T-helper 22 cell (primary cell): ENCODE measurements around the gene C3orf20.
"Not testable (repeated sequence)": the region's sequence is repeated elsewhere in the genome, so short reads cannot be mapped to it uniquely, and the experiment has no call there.

Experiments used
- DNase-seq: peaks from one replicate; pipeline ENCODE4 v3.0.0-alpha.2; 2020; ENCODE audit warnings: low read depth

C3orf20 gene

DNA sequence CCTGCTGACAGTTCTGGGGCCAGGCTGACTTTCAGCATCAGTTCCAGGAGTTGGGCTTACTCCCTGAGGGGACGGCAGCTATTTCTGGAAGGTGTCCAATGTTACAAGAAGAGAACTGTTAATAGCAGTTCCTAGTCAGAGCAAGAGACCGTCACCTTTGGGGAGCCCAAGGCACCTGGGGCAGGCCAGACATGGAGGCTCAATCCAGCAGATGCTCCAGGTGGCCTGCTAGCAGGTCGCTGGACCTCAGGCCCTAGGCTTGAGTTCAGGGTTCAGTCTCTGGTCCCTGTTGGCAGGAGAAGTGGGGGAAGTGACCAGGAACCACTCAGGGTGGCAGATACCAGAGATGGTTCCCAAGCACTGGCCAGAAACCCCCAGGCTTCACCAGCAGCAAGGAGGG is 25.9 kb downstream of the C3orf20 start:
- DNase-seq, result no peak

GRCh38 chr3:14701676-14702075 is 26.7 kb downstream of the C3orf20 start:
- DNase-seq, result no peak

GRCh38 chr3:14703128-14703750 is 28.3 kb downstream of the C3orf20 start:
- no peak for DNase-seq

DNA sequence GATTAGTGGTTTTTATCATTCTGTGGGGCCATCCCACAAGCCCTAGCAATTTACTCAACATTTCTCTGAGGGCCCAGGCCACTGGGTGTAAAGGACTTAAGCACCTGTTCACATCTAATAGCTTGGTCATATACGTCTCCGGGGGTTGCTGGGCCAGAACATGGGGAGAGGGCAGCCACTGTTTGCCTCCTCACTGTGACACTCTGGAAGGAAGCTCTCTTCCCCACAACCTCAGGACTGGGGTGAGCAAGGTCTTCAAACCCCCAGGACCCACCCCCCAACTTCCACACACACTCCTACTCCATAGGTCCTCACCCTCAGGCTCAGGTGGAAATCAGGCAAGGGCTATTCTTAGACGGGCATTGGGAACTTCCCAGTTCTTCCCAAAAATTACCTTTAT is 28.9 kb downstream of the C3orf20 start:
- no peak for DNase-seq

DNA sequence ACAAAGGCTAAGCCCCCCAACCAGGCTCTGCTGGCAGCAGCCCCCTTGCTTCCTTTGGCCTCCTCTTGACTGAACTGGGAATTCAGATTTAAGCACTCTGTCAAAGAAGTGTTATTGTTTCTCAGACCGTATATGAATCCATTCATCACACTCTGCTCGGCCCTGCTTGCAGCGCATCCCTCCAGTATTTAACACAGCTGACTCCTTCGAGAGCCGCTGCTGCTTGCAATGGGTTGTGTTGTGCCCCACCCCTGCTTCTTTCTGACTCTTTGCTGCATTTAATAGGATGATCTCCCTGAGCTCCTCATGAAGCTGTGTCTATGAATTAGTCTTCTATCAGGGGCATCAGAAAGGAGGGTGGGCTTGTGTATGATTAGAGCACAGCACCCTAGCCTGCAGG is 31.2 kb downstream of the C3orf20 start:
- DNase-seq, result no peak

GRCh38 chr3:14716591-14716990 is 41.6 kb downstream of the C3orf20 start:
- no peak for DNase-seq

GRCh38 chr3:14717307-14717706 is 42.4 kb downstream of the C3orf20 start:
- DNase-seq, result no peak

DNA sequence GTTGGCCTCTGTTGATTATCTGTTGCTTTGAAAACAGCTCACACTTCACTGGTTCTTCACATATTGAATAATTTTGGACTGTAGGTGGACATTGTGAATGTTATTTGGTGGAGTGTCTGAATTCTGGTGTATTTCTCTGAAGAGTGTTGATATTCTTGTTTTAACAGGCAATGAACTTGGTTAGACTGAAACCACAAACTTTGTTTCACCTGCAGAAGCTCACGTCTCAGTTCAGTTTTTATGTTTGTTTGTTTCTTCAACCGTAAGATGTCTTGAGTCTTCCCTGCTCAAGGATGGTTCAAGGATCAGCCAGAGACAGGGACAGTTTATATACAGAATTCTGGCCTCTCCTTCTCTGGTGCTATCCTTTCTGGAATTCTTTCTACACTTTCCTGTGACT is 43.6 kb downstream of the C3orf20 start:
- no peak for DNase-seq

- no peak for DNase-seq
These were observed 44.1 kb downstream of the C3orf20 start for GRCh38 chr3:14719006-14719405.

DNA sequence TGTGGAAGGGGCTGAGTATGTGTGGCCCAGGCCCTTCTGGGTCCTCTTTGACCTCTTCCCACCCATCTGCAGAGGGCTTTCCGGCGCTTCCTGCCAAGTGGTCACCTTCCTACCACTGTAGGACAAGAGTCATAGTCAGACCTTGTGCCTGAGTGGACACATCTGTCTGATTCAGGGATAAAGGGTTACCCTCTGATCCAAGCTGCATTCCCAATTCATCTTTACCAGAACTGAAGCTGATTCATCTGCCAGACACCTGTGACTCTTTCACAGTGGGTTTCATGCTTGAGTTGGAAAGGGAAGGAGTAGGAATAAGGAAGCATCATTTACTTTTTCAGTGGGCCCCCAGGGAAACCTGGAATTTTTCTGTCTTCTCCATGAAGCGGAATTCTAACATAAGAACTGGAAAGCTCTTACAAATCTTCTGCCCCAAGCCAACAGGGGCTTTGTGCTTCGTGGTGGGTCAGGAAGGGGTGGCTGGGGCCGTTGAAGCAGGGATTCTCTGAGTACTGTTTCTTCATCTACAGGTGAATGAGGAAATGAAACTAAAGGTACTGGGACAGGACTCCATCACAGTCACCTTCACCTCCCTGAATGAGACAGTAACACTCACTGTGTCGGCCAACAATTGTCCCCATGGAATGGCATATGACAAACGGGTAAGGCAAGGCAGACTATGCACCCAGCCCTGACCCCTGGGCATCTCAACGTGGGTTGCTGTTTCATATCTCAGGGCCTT is 46.4 kb downstream of the C3orf20 start:
- DNase-seq, result no peak

- no peak for DNase-seq
These were observed 50.1 kb downstream of the C3orf20 start for GRCh38 chr3:14725013-14725412.

DNA sequence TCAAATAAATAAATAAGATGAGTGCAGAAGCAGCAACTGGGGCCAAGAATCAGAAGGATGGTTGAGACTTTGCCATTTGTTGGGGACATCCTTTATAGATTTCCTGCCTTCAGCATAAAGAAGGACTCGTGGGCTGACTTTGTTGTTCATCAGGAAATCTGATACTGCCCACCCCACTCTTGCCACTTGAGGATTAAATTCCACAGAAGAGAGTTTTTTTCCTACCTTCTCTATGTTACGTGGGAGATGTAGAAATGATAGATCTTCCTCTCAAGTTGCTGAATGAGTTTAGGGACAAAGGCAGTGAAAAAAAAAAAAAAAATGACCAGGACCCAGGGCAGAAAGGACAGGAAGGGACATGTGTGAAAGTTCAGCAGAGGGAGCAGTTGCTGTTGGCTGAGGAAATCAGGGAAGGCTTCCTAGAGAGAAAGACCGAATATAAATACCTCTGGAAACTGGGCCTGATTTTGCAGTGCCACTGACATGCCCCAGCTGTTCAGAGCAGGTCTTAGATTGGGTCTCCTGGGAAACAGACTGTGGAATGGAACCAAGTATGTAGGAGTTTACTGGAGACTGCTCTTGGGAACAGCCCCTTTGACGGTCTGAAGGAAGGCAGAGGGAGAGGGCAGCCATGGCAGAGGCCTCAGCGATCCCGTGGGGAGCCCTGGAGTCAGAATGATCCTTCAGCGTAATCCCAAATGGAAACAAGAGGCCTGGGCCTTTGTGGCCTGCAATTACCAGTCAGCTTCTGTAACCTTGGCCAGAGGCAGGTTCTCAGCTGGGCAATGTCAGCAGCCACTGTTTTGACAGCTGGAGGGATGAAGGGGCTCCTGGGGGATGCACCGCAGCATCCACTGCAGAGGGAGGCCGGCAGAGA is 50.9 kb downstream of the C3orf20 start:
- DNase-seq, result no peak

DNA sequence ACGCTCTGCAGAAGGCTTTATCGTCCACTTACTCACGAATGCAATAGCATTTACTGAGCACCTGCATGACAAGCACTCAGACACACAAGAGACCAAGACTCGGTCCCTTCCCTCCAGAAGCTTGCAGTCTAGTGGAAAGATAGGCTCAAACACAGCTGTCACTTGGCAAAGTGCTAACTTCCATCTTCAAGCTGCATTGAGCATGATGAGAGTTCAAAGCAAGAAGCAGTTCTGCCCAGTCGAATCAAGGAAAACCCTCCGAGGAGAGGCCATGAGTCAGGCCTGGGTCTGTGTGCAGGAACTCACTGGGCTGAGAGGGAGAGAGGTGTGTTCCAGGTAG is 51.5 kb downstream of the C3orf20 start:
- DNase-seq, result no peak

DNA sequence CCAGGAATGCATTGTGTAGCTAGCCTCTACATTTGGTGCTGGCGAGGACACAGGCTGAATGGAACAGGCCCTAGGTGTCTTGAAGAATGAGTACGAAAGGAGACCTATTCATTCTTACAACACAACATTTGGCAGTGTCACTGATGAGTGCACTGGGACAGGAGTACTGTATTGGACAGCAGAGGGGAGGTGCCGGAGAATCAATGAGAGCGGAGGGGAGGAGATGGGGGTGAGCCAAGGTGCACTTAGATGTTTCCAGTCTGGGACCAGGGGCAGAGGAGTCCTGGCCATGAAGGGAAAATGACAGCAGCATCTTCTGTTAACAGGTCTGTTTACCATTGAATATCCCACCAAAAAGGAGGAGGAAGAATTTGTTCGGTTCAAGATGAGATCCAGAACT is 53.2 kb downstream of the C3orf20 start:
- DNase-seq, result no peak

- no peak for DNase-seq
These were observed 55.9 kb downstream of the C3orf20 start for GRCh38 chr3:14730703-14731382.

GRCh38 chr3:14740983-14741382 is 66.0 kb downstream of the C3orf20 start:
- DNase-seq, result no peak

DNA sequence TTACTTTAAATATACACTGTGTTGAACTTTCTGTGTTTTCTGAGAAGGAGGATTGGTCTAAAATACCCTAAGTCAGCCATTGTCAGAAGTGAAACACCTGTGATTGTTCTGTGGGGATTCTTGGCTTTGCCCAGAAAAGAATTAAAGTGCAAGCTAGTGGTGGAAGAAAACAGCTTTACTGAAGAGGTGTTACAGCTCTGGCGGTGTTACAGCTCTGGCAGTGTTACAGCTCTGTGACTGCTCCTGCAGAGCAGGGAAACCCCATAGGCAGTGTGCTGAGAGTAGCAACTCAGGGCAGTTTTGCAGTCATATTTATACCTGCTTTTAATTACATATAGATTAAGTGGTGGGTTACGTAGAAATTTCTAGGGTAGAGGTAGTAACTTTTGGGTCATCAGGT is 66.6 kb downstream of the C3orf20 start:
- no peak for DNase-seq

- no peak for DNase-seq
These were observed 69.6 kb downstream of the C3orf20 start for GRCh38 chr3:14744556-14744955.

GRCh38 chr3:14750650-14751049 is 75.7 kb downstream of the C3orf20 start:
- no peak for DNase-seq

DNA sequence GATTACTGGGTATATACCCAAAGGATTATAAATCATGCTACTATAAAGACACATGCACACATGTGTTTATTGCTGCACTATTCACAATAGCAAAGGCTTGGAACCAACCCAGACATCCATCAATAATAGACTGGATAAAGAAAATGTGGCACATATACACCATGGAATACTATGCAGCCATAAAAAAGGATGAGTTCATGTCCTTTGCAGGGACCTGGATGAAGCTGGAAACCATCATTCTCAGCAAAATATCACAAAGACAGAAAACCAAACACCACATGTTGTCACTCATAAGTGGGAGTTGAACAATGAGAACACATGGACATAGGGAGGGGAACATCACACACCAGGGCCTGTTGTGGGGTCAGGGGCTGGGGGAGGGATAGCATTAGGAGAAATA is 78.0 kb downstream of the C3orf20 start:
- not testable (repeated sequence) for DNase-seq

- DNase-seq, result no peak
These were observed 82.3 kb downstream of the C3orf20 start for GRCh38 chr3:14757153-14757700.

- no peak for DNase-seq
These were observed 83.4 kb downstream of the C3orf20 start for GRCh38 chr3:14758297-14758696.
